Ecto neural progenitor cell (in vitro differentiated cells): ENCODE measurements around the gene ARHGAP8.

Source experiments
- DNase-seq: peaks from one replicate; pipeline ENCODE4 v3.0.0-alpha.2; 2018; ENCODE audit warnings: low spot score

Gene ARHGAP8

DNA sequence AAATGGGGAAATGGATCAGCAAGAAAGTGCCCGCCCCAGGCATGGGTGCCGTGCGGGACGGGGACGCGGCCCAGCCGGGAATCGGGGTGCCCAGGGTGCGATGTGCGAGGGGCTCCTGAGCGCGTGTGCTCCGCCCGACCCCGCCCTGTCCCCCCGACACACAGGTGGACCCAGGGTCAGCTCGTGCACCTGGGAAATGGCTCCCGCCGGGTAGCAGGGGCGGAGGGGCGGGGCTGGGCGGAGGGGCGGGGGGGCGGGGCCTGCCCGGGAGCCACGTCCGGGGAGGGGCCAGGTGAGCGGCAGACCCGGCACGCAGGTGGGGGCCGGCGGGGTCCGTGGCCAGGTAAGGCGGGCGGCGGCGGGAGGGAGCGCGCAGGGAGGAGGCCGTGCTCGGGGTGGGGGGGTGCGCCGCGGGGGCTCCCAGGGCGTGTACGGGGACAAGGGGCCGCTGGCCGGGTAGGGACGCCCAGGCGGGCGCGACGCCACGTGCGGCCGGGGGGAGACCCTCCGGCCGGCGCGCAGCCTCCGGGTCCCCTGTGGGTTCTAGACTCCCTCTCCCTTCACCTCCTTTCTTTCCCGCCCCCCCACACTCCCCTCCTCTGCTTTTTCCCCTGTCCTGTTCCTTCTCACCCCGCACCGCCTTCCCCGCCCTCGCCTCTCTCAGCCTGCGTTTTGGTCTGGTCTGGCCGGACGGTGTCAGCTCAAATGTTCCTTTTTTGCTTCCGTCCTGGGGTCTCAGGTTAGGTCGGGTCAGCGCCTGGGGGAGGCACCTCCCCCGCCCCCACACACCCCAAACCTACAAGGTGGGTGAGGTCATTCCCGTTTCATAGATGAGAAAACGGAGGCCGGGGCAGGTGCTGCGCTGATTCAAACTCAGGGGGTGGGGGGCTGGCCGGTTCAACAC, at the start of gene ARHGAP8:
TSS of gene ARHGAP8 (plus strand) at position 291 of the 904 bp plus-strand sequence. CDS start 33,953 bp downstream, outside the sequence.
- DNase-seq: peak; percentile 56

DNA sequence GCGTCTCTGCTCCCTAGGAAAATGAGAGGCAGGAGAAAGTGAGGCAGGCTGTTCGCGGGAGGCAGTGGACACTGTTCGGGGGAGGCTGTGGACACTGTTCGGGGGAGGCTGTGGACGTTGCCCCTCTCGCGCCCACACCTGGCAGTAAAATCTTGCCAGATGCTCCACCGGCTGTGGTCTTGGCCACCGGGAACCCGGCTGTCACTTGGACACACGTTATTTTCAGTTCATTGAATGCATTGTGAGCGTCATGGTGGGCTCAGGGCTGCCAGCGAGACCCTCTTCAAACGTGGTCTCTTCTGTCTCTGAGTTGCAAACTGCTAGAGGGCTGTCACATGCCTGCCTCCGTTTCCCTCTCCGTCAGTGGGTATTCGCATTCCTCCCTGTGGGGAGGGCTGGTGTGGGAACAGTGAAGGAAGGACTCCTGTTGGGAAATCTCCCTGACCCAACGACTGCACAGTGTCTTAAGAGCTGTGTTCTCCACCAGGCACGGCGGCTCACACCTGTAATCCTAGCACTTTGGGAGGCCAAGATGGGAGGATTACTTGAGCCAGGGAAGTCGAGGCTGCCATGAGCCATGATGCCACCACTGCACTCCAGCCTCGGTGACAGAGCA, 49.0 kb upstream of the ARHGAP8 start:
- no peak for DNase-seq

DNA sequence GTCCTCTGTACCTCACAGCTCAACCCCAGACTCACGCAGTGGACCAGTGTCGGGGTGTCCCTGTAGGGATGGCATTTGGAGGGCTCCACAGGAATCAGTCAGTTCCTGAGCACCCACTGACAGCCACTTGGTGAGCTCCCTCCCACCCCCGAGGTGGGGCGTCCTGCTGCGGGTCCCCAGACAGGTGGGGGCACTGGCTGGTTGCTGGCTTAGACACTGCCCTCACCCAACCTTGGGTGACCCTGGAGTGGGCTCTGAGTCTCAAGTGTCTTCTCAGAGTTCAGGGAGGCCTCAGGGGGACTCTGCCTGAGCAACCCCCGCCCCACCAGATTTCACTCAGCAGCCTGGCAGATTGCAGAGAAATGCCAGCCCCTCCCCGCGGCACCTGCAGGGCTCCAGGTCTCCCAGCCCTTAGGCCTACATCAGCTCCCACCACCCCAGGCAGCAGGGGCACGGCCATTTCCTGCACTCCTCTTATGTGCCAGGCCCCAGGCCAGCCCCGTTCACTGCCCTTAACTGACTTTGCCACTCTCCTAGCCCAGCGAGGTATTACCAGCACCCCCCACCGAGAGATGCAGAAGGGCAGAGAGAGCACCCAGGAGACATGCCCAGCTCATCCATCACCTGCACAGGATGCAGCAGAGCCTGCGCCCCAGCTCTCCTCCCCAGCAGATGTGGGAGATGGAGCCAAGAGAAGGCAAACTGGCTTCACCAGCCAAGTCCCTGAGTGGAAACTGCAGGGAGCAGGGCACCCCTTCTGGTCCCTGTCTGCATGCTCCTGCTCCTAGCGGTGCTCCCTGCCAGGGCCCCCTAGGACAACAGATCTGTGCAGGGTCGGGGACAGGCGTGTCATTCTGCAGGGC, 48.0 kb upstream of the ARHGAP8 start:
- no peak for DNase-seq

DNA sequence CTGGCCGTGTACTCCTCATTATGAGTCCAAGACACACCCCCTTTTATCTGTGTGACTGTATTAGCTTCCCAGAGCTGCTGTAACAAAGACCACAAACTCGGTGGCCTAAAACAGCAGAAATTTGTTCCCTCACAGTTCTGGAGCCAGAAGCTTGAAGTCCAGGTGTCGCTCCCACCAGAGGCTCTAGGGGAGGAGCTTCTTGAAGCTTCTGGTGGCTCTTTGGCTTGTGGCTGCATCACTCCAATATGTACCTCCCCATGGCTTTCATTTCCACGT, 47.4 kb upstream of the ARHGAP8 start:
- no peak for DNase-seq

DNA sequence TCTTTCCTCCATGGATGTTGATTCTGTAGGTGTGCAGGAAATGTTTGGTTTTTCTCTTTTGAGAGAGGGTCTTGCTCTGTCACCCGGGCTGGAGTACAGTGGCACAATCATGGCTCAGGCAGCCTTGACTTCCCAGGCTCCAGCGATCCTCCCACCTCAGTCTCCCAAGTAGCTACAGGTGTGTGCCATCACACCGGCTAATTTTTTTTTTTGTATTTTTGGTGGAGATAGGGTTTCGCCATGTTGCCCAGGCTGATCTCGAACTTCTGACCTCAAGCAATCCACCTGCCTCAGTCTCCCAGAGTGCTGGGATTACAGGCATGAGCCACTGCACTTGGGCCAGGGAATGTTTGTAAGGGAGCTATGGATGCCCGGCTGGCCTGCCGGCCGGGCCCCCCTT, 45.9 kb upstream of the ARHGAP8 start:
- DNase-seq: no peak

DNA sequence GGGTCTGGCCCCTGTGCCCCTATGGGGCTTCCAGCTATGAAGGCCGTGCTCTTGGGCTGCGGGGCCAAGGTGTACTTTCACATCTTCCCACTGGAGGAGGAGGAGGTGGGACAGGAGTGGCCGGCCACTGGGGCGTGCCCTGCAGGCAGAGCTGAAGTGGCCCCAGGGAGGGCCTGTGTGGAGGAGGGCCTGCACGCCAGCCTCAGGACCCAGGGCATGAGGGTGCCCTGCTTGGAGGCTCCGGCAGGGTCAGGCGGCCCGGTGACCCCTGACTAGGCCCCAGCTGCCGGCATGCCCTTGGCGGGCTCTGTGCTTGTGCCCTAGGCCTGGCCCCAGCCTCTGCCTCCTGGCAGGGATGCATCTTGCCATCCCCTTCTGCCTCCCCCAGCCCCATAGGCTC, 45.2 kb upstream of the ARHGAP8 start:
- DNase-seq: no peak

DNA sequence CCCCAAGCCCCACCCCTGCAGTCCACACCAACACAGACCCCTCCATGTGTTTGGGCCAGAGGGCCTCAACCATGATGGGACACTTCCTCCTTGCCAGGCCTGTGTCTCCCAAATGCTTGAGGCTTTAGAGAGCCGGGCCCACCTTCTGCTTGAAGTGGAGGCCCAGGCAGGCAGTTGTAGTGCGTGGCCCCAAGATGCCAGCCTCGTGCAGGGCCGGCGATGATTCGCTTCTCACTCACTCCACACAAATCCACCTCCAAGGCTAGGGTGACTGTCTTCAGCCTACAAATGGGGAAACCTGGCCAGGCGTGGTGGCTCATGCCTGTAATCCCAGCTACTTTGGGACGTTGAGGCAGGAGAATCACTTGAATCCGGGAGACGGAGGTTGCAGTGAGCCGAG, 44.6 kb upstream of the ARHGAP8 start:
- no peak for DNase-seq

DNA sequence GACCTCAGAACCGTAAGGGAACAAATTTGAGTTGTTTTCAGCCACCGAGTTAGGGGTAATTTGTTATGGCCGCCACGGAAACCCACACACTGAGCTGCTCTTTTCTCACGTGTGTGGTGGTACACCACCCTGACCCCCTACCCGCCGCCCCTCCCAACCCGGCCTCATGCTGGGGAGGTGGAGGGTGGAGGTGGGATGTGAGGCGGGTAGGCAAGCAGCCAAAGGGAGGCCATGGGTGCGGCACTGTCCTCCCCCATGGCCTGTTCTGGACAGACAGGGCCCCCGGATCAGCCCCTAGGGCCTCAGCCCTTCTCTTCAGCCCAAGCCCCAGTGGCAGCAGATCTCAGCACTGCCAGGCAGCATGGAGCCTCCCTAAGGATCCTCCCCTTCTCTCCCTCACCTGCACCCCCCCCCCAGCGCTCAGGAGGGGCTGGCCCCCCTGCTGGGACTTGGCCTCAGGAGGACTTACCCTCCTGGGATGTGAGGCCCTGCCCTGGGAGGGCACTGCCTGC, 42.4 kb upstream of the ARHGAP8 start:
- no peak for DNase-seq

DNA sequence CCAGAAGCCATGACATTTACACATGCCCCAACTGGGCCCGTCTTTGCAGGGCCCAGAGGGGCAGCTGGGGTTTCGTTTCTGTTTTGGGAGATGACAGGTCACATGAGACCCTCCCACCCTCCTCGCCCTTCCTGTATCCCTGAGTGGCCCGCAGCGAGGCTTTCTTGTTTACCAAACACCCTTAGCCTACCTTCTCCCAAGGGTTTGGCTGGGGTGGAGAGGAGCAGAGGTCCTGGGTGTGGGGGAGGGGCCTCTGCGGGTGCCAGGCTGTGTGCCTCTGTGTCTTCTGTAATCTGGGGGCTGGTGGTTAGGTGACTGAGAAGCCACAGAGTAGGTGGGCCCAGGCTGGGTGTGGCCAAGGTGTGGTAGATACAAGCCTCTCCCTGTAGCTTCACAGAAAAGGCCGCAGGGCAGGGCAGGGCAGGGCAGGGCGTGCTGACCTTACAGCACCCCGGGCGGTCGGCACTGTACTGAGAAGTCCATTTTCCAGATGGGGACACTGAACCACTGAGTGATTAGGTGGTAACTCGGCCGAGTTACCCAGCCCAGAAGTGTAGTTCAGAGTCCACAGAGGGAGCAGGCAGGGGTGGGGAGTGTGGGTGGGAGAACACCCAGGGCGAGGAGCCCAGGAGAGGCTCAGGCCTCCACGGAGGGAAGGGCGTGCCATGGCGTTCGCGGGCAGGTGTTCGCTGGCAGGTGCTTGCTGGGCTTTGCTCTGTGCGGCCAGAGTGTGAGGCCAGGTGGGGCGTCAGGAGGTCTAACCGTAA, 41.7 kb upstream of the ARHGAP8 start:
- DNase-seq: no peak

DNA sequence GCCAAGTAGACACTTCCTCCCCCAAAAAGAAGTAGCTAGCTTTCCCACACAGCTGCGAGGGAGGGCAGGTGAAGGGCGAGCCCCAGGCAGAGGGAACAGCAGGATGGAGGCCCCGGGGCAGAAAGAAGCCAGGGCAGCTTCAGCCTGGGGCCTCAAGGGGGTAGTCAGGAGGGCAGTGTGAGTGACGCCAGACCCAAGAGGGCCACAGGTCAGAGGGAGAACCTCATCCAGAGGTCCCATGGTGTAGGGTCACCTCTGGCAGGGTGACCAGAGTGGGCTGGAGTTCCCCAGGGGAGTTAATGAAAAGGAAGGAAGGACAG, 41.2 kb upstream of the ARHGAP8 start:
- DNase-seq: no peak

DNA sequence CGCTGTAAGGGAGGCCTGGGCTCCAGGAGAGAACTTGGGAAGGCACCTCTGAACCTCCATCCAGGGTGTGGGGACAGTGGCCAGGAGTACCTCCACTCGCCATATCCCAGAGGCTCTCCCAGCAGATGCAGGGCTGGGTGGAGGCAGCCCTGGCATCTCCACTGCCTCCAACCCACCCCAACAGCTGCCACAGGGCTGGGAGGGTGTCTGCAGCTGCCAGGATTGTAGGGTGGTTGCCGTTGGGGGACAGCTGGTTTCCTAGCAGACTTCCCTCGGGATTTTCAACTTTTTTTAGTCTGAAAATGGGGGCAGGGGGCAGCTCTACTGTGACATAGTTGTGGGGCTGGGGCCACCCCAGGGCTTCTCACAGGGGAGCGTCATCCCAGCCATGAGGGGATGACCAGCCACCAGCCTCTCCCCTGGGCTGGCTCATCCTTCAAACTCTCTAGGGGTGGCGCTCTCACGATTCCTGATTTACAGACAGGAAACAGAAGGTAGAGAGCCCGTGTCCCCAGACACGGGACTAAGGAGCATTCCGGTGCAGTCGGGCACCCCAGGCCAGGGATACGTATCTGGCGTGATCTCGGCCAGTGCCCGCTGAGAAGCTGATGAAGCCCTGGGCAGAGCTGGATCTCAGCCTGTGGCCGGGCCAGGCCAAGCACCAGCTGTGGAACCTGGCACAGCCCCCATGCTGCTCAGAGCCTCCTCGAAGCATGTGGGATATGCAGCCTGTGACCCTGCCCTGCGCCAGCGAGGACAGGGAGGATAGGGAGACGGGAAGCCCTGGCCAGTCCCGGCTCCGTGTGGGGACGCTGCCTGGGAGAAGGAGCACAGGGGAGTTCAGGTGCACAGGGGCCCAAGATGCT, 40.5 kb upstream of the ARHGAP8 start:
- no peak for DNase-seq

DNA sequence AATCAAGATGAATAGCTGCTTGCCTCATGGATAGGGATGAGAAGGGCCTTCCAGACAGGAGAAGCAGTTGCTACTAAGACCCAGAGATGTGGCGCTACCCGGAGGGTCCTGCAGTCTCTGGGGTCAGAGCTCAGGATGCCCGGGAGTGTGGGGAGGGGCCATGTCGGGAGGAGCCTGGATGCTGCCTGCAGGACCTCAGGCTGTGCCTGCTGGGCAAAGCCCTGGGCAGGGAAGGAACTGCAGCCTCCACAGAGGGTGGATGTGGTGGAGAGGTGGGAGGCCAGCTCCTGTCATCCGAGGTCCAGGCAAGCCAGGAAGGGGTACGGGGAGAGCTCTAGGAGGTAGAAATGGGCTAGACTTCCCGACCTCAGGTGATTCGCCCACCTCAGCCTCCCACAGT, 39.4 kb upstream of the ARHGAP8 start:
- DNase-seq: no peak

DNA sequence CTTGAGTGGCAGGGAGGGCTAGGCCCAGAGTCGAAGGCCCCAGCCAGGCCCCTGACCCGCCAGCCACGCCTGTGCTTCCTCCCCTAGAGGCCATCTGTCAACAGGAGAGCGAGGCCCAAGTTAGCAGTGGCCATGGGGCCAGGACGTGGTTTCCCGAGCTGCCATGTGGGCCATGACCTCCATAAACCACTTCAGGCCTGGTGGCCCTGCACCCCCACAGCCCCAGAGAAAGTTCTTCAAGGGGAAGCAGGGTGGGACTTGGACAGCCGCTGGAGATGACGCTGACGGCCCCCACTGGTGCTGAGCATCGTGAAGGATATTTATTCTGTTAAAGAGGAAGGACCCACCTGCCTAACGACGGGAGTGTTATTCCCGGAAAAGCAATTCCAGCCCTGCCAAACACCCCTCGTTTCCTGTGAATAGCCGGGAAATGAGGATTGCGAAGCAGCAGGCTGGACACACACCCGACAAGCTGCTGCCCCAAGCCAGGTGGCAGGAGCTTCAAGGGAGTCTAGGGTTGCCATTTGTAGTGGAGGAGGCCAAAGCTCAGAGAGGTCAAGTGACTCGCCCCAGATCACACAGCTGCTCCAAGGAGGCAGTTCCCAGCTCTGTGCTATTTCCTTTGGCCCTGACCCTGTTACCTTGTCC, 37.5 kb upstream of the ARHGAP8 start:
- no peak for DNase-seq

DNA sequence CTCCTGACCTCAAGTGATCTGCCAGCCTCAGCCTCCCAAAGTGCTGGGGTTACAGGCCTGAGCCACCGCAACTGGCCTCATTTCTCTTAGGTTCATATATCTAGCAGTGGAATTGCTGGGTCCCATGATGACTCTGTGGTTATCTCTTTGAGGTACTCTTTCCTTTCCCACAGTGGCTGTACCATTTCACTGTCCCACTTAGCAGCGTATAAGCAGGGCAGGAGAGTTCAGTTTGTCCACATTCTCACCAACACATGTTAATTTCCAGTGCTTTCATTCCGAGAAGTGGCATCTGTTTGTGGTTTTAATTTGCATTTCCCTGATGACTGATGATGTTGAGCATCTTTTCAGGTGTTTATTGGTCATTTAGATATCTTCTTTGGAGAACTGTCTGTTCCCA, 34.0 kb upstream of the ARHGAP8 start:
- DNase-seq: no peak

DNA sequence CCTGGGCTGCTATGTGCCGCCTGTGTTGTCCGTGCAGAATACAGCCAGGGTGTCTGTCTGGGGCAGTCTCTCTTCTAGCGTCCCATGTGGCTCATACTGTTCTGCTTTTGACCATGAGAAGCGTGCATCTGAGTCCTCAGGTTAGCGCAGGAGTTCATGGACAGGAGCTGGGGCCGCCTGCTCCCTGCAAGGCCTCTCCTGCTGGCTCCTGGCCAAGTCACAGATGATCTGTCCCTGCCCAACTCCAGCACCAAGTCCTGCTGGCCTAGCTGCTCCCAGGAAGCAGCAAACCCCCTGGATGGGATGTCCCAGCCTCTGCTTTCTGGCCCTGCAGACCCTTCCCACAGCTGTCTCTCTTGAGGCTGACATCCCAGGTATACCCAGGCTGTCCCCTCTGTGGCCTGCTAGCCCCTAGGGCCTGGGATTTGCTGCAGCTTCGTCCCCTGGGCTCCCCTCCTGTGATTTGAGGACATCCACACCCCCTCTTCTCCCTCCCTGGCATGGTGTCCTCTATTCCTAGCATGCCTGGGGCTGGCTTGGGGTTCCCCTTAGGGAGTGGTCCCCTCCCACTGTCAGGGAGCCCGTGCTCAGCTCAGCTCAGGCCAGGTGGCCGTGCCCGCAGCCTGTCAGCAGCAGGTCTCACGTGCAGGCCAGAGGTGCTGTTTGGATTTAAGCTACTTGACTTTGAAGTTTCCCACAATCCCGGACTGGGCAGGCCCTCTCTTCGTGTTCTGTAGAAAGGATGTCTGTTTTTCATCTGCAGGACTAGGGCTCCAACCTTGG, 32.6 kb upstream of the ARHGAP8 start:
- no peak for DNase-seq

DNA sequence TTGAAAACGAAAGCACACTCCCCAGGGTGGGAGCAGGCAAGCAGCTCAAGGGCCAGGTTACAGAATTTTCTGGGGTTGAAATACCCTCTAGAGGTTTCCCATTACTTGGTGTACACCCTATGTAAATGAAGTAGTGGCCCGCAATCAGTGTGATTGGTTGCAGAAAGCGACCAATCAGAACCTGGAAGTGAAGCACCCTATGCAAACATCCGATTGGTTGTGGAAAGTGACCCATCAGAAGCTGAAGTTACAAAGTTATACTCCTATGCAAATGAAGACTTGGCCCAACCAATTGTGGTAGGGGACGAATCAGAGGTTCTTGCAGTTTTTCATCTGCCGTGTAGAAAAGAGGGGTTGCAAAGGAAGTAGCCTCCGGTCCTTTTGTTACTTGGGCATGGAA, 31.2 kb upstream of the ARHGAP8 start:
- peak; percentile 64 for DNase-seq

DNA sequence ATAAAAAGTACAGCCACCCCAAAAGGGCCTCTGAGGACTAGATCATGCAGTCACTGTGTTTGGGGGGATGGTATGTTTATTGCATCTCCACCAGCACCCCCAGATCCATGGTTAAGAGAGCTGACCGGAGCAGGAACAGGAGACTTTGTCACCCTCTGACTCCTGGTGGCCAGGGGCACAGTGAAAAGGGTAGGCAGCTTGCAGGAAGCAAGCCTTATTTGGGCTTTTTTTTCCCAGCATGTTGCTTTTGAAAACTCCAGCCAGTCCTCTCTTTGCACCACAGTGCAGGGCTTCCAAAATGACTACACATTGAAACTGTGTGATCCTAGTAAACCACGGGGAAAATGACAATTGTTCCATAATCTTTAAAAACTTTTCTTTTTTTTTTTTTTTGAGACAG, 29.8 kb upstream of the ARHGAP8 start:
- no peak for DNase-seq

DNA sequence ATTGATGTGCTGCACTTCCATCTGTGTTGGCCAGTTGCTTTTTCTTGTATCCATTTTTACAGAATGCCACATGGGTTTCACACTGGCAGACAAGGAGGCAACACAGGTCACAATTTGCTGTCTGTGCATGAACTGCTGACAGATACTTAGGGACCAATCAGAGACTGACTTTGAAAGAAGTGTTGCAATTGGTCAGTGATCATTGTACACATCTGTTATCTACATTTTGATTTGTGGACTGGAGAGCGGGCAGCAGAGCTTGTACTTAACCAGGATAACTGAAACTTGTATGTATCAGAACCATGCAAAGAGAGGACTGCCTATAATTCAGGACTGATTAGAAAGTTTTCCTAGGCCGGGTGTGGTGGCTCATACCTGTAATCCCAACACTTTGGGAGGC, 28.6 kb upstream of the ARHGAP8 start:
- DNase-seq: no peak

DNA sequence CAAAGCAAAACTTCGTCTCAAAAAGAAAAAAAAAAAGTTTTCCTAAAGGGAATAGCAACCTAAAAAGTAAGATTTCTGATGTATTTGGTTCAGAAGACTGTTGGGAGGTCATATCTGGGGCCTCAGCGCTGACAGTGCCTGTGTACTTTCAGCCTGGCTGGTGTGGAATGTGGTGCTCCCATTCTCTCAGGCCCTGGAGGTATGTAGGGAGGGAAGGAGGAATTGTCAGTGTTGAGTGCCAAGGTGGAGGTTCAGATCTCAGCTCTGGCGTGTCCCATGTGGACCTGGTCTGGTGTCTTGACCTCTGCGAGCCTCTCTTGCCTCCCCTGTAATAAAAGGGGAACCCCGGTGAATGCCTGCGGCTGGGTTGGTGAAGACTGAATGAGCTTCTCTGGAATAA, 28.0 kb upstream of the ARHGAP8 start:
- DNase-seq: no peak

DNA sequence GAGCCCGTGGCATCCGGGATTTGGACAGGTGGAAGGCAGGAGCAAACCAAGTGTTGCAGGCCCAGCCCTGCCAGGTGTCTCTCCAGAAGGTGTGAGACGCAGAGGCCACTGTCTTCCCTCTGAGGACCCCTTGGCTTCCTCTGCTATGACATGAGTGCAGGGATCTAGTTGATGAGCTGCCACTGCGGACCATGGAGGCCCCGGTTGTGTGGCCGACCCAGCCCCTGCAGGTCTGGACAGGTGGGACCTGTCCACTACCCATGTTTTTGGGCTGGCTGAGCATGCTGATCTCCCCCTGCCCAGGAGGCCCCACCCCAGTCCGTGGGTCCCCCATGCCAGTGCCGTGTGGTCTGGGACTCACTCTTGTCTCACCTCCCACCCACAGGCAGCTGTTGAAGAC, 27.5 kb upstream of the ARHGAP8 start:
- DNase-seq: no peak
